ENCODE data around the gene KCNQ2. TPM values are rescaled to one million over a fixed set of nuclear protein-coding genes. Genes with fewer than 3 reads are reported as not detected.

The KCNQ2 gene
- total and polyA plus RNA-seq, 10 of the 15 experiments (the other 5 are each of a cell fraction or from before 2014, with no cell fraction given), result 0.06 to 0.49 (median 0.26) TPM; not detected in 7

- Histone ChIP-seq H3K4me3 (no peak overlapping the region), H3K27ac (ENCODE audit: control insufficient read depth, insufficient read depth) (no peak overlapping the region), H3K36me3 (ENCODE audit: control insufficient read depth in 2 of 2, insufficient read depth in 2 of 2, low read length in 1 of 2) (no peaks in the 10 kb centered on the region), H3K4me2 (ENCODE audit: control insufficient read depth, insufficient read depth) (no peak overlapping the region), H4K20me1 (ENCODE audit: control insufficient read depth, insufficient read depth) (no peaks in the 10 kb centered on the region), H3K9me3 (replicated peaks; ENCODE audit: control insufficient read depth, insufficient read depth, low read length) (no peaks in the 10 kb centered on the region; the same call in 2 of the 3 replicates), H2AFZ (ENCODE audit: control insufficient read depth, low read depth, low read length) (no peak overlapping the region), H3K79me2 (ENCODE audit: control insufficient read depth, insufficient read depth, low read length) (no peaks in the 10 kb centered on the region), H3K27me3 (replicated peaks in 1 of 2; ENCODE audit: control insufficient read depth in 2 of 2, insufficient read depth in 2 of 2, low read length in 1 of 2) (no peaks in the 10 kb centered on the region; a peak in 1 of 4 replicates), H3K9ac (ENCODE audit: control insufficient read depth, insufficient read depth, low read length) (no peak overlapping the region), H3K4me1 (ENCODE audit: control insufficient read depth, insufficient read depth, low read length) (no peaks in the 10 kb centered on the region)
- in situ Hi-C loops (cut with MboI), result no loop called here
- DNase-seq (ENCODE audit: low read depth, low spot score), result no peak
- WGBS (ENCODE audit: insufficient coverage, insufficient replicate concordance, low lambda C conversion rate, missing lambda C conversion rate), result 92% methylated on average over 16 of the region's 23 CpGs
- no peak for TF ChIP-seq CBFB (IDR thresholded peaks at IDR 0.05; ENCODE audit: low read depth)
- no peak for TF ChIP-seq POU2F2 (IDR thresholded peaks at IDR 0.05; ENCODE audit: borderline replicate concordance, low read depth, low read length)
- TF ChIP-seq, protein P1, sequence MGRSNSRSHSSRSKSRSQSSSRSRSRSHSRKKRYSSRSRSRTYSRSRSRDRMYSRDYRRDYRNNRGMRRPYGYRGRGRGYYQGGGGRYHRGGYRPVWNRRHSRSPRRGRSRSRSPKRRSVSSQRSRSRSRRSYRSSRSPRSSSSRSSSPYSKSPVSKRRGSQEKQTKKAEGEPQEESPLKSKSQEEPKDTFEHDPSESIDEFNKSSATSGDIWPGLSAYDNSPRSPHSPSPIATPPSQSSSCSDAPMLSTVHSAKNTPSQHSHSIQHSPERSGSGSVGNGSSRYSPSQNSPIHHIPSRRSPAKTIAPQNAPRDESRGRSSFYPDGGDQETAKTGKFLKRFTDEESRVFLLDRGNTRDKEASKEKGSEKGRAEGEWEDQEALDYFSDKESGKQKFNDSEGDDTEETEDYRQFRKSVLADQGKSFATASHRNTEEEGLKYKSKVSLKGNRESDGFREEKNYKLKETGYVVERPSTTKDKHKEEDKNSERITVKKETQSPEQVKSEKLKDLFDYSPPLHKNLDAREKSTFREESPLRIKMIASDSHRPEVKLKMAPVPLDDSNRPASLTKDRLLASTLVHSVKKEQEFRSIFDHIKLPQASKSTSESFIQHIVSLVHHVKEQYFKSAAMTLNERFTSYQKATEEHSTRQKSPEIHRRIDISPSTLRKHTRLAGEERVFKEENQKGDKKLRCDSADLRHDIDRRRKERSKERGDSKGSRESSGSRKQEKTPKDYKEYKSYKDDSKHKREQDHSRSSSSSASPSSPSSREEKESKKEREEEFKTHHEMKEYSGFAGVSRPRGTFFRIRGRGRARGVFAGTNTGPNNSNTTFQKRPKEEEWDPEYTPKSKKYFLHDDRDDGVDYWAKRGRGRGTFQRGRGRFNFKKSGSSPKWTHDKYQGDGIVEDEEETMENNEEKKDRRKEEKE (IDR thresholded peaks at IDR 0.05), result no peak
- TF ChIP-seq, protein P2, sequence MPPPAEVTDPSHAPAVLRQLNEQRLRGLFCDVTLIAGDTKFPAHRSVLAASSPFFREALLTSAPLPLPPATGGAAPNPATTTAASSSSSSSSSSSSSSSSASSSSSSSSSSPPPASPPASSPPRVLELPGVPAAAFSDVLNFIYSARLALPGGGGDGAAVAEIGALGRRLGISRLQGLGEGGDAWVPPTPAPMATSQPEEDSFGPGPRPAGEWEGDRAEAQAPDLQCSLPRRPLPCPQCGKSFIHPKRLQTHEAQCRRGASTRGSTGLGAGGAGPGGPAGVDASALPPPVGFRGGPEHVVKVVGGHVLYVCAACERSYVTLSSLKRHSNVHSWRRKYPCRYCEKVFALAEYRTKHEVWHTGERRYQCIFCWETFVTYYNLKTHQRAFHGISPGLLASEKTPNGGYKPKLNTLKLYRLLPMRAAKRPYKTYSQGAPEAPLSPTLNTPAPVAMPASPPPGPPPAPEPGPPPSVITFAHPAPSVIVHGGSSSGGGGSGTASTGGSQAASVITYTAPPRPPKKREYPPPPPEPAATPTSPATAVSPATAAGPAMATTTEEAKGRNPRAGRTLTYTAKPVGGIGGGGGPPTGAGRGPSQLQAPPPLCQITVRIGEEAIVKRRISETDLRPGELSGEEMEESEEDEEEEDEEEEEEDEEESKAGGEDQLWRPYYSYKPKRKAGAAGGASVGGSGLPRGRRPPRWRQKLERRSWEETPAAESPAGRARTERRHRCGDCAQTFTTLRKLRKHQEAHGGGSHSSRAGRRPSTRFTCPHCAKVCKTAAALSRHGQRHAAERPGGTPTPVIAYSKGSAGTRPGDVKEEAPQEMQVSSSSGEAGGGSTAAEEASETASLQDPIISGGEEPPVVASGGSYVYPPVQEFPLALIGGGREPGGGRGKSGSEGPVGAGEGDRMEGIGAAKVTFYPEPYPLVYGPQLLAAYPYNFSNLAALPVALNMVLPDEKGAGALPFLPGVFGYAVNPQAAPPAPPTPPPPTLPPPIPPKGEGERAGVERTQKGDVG (CRISPR knock-in tag; IDR thresholded peaks at IDR 0.05), result no peak
- TF ChIP-seq RB1 (IDR thresholded peaks at IDR 0.05; ENCODE audit: borderline replicate concordance), result no peak
- TF ChIP-seq ZSCAN29 (IDR thresholded peaks at IDR 0.05), result no peak
- TF ChIP-seq NBN (IDR thresholded peaks at IDR 0.05), result no peak
- ATAC-seq, result no peak
- FAIRE-seq, result no peak
- ChIA-PET POLR2A (no interaction called here), SMC1A (ENCODE audit: uncharacterized antibody, unreplicated experiment) (interaction anchor here (0.6 kb wide), 1 partner anchor 15 kb away, joined by 3 read pairs; no protein-coding TSS in a partner anchor), RAD21 (ENCODE audit: unreplicated experiment) (no interaction called here), CTCF (no interaction called here)
- intact Hi-C loops (cut with micrococcal nuclease; ENCODE audit: unreplicated experiment), result no loop called here
- BruUV-seq (replicated peaks), result no TSS peak
Observed at GRCh38 chr20:63409834-63410435, 62.5 kb downstream of the KCNQ2 start.
